Measurements from ENCODE around the gene ENO1. TPM values are rescaled to one million over a fixed set of nuclear protein-coding genes. Genes with fewer than 3 reads are reported as not detected.
A peak's percentile ranks its signal among the peaks of the same experiment; 100 is the strongest.

ENO1 gene
- total and polyA plus RNA-seq, 9 of the 15 experiments (the other 6 are each of a cell fraction or from before 2014, with no cell fraction given), result 2,249 to 7,472 (median 2,868) TPM

DNA sequence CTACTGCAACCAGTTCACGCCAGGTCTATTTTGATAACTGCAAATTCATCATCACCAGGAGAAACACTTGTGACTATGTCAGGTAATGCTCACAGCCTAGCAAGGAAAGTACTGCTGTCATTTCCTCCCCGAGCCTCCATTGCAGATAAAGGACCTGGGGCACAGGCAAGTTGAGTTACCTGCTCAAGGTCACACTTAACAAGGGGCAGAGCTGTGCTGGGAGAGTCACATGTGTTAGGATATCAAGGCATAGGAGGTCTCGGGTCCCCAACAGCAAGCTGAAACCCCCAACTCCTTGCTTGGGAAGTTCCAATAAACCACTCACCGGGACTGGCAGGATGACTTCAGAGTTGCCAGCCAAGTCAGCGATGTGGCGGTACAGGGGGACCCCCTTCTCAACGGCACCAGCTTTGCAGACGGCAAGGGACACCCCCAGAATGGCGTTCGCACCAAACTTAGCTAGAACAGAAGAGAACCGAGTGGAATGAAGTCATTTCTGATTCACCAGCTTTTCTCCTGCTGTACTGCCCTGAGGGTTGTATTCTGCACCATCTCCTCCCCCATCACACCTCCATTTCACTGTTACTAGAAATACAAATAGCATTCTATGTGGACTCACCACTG lies 11.6 kb downstream of the ENO1 start (continued):
- TF ChIP-seq ZBTB17 (CRISPR knock-in tag; IDR thresholded peaks at IDR 0.05) (peak; percentile 38; the same call in 1 of the 2 replicates), NR2C1 (IDR thresholded peaks at IDR 0.05) (no peak), NR2C1 (tag; IDR thresholded peaks at IDR 0.05) (no peak), KDM5B (IDR thresholded peaks at IDR 0.05; ENCODE audit: insufficient replicate concordance, low read depth, low read length) (peak; percentile 42), E2F6 (IDR thresholded peaks at IDR 0.05; ENCODE audit: borderline replicate concordance in 1 of 2, extremely low read depth in 1 of 2, insufficient read depth in 1 of 2, insufficient read length in 1 of 2, low read depth in 1 of 2, low read length in 1 of 2, poor library complexity in 1 of 2, severe bottlenecking in 1 of 2) (no peak), PHB2 (IDR thresholded peaks at IDR 0.05; ENCODE audit: low read depth) (no peak), PRMT5 (CRISPR knock-in tag; IDR thresholded peaks at IDR 0.05) (no peak), CREBBP (IDR thresholded peaks at IDR 0.05; ENCODE audit: low read depth, low read length) (no peak), MAZ (CRISPR knock-in tag; conservative IDR thresholded peaks at IDR 0.05 in 1 of 2, IDR thresholded peaks at IDR 0.05 in 1 of 2) (no peak), ZNF134 (CRISPR knock-in tag; conservative IDR thresholded peaks at IDR 0.05) (no peak), ZNF699 (CRISPR knock-in tag; IDR thresholded peaks at IDR 0.05; ENCODE audit: insufficient replicate concordance) (no peak), ARHGAP35 (IDR thresholded peaks at IDR 0.05; ENCODE audit: partially characterized antibody) (no peak), ZHX1 (conservative IDR thresholded peaks at IDR 0.05; ENCODE audit: low read length) (no peak), ZNF23 (CRISPR knock-in tag; IDR thresholded peaks at IDR 0.05) (no peak), MAFG (tag; conservative IDR thresholded peaks at IDR 0.05) (no peak), CREB1 (IDR thresholded peaks at IDR 0.05) (no peak), CREB1 (CRISPR knock-in tag; IDR thresholded peaks at IDR 0.05) (no peak), TAF7 (tag; IDR thresholded peaks at IDR 0.05) (no peak), IFI16 (CRISPR knock-in tag; IDR thresholded peaks at IDR 0.05) (no peak), EGR1 (conservative IDR thresholded peaks at IDR 0.05) (no peak), RBM22 (IDR thresholded peaks at IDR 0.05; ENCODE audit: low read depth, low read length, poor library complexity, severe bottlenecking) (peak; percentile 33), POLR2A (conservative IDR thresholded peaks at IDR 0.05) (peak; percentile 36; the same call in 1 of the 2 replicates), ZNF121 (CRISPR knock-in tag; conservative IDR thresholded peaks at IDR 0.05) (no peak)
- TF ChIP-seq, protein P1, sequence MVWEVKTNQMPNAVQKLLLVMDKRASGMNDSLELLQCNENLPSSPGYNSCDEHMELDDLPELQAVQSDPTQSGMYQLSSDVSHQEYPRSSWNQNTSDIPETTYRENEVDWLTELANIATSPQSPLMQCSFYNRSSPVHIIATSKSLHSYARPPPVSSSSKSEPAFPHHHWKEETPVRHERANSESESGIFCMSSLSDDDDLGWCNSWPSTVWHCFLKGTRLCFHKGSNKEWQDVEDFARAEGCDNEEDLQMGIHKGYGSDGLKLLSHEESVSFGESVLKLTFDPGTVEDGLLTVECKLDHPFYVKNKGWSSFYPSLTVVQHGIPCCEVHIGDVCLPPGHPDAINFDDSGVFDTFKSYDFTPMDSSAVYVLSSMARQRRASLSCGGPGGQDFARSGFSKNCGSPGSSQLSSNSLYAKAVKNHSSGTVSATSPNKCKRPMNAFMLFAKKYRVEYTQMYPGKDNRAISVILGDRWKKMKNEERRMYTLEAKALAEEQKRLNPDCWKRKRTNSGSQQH (CRISPR knock-in tag; IDR thresholded peaks at IDR 0.05), result peak; percentile 25; the same call in 1 of the 2 replicates
- TF ChIP-seq, protein P2, sequence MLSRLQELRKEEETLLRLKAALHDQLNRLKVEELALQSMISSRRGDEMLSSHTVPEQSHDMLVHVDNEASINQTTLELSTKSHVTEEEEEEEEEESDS (CRISPR knock-in tag; IDR thresholded peaks at IDR 0.05), result no peak
